GM12878 (cell line): ENCODE data around the gene PLG. TPM values are rescaled to one million over a fixed set of nuclear protein-coding genes. Genes with fewer than 3 reads are reported as not detected.

Source experiments
- ATAC-seq: fragments of 200-7000 bp; cut with Tn5 transposase; 3 replicates; pipeline ENCODE4 v1.9.1; 2020; ENCODE audit warnings: mild to moderate bottlenecking, moderate library complexity
- BruUV-seq: library from RNA; stranded (reverse); fragments of 400-500 nt; replicated peaks from 2 replicates; lab custom pipeline; 2021; lab: Mats Ljungman, UMichigan
- CTCF ChIA-PET: fragments of 300-600 bp; sonication (Branson Sonifier 250); formaldehyde crosslinking; extraction: SDS; loops from one replicate; lab custom pipeline; 2021; ENCODE audit warnings: inconsistent platforms; lab: Yijun Ruan, JAX
- POLR2A ChIA-PET: fragments of 350-600 bp; formaldehyde crosslinking; extraction: SDS; loops from one replicate; lab custom pipeline; 2021; ENCODE audit warnings: inconsistent platforms; lab: Charles Lee
- RAD21 ChIA-PET: fragments of 300-600 bp; sonication (Branson Sonifier 250); formaldehyde crosslinking; loops from one replicate; lab custom pipeline; 2023; ENCODE audit warnings: antibody characterized with exemption; ENCODE audit not compliant: unreplicated experiment; lab: Charles Lee
- SMC1A ChIA-PET: fragments of 300-600 bp; sonication (Branson Sonifier 250); formaldehyde crosslinking; loops from one replicate; lab custom pipeline; 2023; ENCODE audit not compliant: unreplicated experiment, uncharacterized antibody; lab: Charles Lee
- DNase-seq: peaks from one replicate; pipeline ENCODE4 v3.0.0-alpha.2; 2011; ENCODE audit warnings: low read depth, low spot score
- FAIRE-seq: peaks from 3 replicates; lab custom pipeline; 2011; peaks lifted over from hg19 to GRCh38; lab: Jason Lieb, UNC
- H2AFZ ChIP-seq: 2 replicates; pipeline ENCODE4 v1.6.0; 2011; ENCODE audit warnings: low read depth, low read length, control low read depth; ENCODE audit not compliant: control insufficient read depth
- H3K27ac ChIP-seq: 2 replicates; pipeline ENCODE4 v1.5.1; 2011; ENCODE audit warnings: control low read depth; ENCODE audit not compliant: control insufficient read depth, insufficient read depth
- H3K27me3 ChIP-seq, 2 experiments: replicated peaks in 1 of 2; 2 replicates each; pipeline versions ENCODE4 v1.6.0 to v1.6.1; 2011; ENCODE audit warnings: low read length in 1 of 2; ENCODE audit not compliant: control insufficient read depth in 2 of 2, insufficient read depth in 2 of 2
- H3K36me3 ChIP-seq, 2 experiments: 2 replicates each; pipeline ENCODE4 v1.5.1; 2011; ENCODE audit warnings: low read length in 1 of 2; ENCODE audit not compliant: control insufficient read depth in 2 of 2, insufficient read depth in 2 of 2
- H3K4me1 ChIP-seq: 2 replicates; pipeline ENCODE4 v1.6.1; 2011; ENCODE audit warnings: mild to moderate bottlenecking, low read length, moderate library complexity, mixed read lengths; ENCODE audit not compliant: control insufficient read depth, insufficient read depth
- H3K4me2 ChIP-seq: 2 replicates; pipeline ENCODE4 v1.6.0; 2011; ENCODE audit warnings: control low read depth; ENCODE audit not compliant: control insufficient read depth, insufficient read depth
- H3K4me3 ChIP-seq: fragments of 200-600 bp; sonication (generic); 2 replicates; pipeline ENCODE4 v1.5.1; 2016
- H3K79me2 ChIP-seq: 2 replicates; pipeline ENCODE4 v1.6.0; 2011; ENCODE audit warnings: low read length; ENCODE audit not compliant: control insufficient read depth, insufficient read depth
- H3K9ac ChIP-seq: 2 replicates; pipeline ENCODE4 v1.8.0; 2011; ENCODE audit warnings: low read length, control low read depth, mixed read lengths; ENCODE audit not compliant: control insufficient read depth, insufficient read depth
- H3K9me3 ChIP-seq: replicated peaks from 3 replicates; pipeline ENCODE4 v1.5.1; 2011; ENCODE audit warnings: mild to moderate bottlenecking, low read length; ENCODE audit not compliant: control insufficient read depth, insufficient read depth
- H4K20me1 ChIP-seq: 2 replicates; pipeline ENCODE4 v1.6.0; 2011; ENCODE audit not compliant: control insufficient read depth, insufficient read depth
- MTA3 ChIP-seq: IDR thresholded peaks from 2 replicates; pipeline ENCODE4 v1.6.1; 2012; ENCODE audit warnings: low read length, inconsistent platforms, borderline replicate concordance
- NFXL1 ChIP-seq: fragments of 450-650 bp; IDR thresholded peaks from 2 replicates; pipeline ENCODE4 v1.6.1; 2017; ENCODE audit warnings: antibody characterized with exemption, mild to moderate bottlenecking, borderline replicate concordance
- SRF ChIP-seq, 2 experiments: IDR thresholded peaks; 2 replicates each; pipeline ENCODE4 v1.6.1; 2011; ENCODE audit warnings: low read depth in 2 of 2, low read length in 2 of 2, mild to moderate bottlenecking in 1 of 2, moderate library complexity in 1 of 2
- TCF3 ChIP-seq: IDR thresholded peaks from 2 replicates; pipeline ENCODE4 v1.6.1; 2012; ENCODE audit warnings: low read depth, mild to moderate bottlenecking, low read length, borderline replicate concordance; ENCODE audit not compliant: insufficient read depth
- ZZZ3 ChIP-seq: IDR thresholded peaks from 2 replicates; pipeline ENCODE4 v1.6.1; 2011; ENCODE audit warnings: low read depth; ENCODE audit not compliant: control insufficient read depth, insufficient read length
- WGBS: methylation state at CpG from one replicate; pipeline ENCODE4 v1.1.6; 2016; ENCODE audit warnings: low lambda C conversion rate; ENCODE audit not compliant: insufficient replicate concordance, insufficient coverage; ENCODE audit errors: missing lambda C conversion rate; 5-methylcytosine and 5-hydroxymethylcytosine counted together
- in situ Hi-C: fragments of 300-500 bp; cut with MboI; formaldehyde crosslinking; loops from 9 replicates; pipeline ENCODE4 v1.14.3; 2018; ENCODE audit warnings: mixed read lengths
- intact Hi-C: fragments of 100-400 bp; cut with micrococcal nuclease; formaldehyde crosslinking; loops from one replicate; pipeline ENCODE4 v1.14.2; 2022; ENCODE audit not compliant: unreplicated experiment
- polyA plus RNA-seq, 11 experiments: library from polyadenylated mRNA; depleted of rRNA in 4 of 11; unstranded in 6 of 11; stranded (reverse) in 5 of 11; fragments of >200 nt; fragmentation: Nextera tagmentation in 4 of 11; fragmentation: Illumina TruSeq in 1 of 11; extraction: Ambion mirVana in 4 of 11; extraction: Trizol in 1 of 11; gene quantifications; 1 replicate in 1 of 11; 2 replicates in 10 of 11; pipeline versions ENCODE4 v1.2.1 to v1.2.3, GENCODE V29; 2011 to 2016; ENCODE audit warnings: inconsistent platforms in 2 of 11, missing spikeins in 2 of 11, low read depth in 1 of 11
- total RNA-seq, 4 experiments: library from RNA; depleted of rRNA in 3 of 4; stranded (reverse); fragments of >200 nt in 3 of 4; fragmentation: Illumina TruSeq in 1 of 4; extraction: Trizol in 1 of 4; gene quantifications; 2 replicates each; pipeline versions ENCODE4 v1.2.1 to v1.2.3, GENCODE V29; 2013 to 2021
- TF ChIP-seq, protein P1 (sequence below): fragments of 450-650 bp; formaldehyde crosslinking; IDR thresholded peaks from 2 replicates; pipeline ENCODE4 v1.4.0; 2022; ENCODE audit warnings: mild to moderate bottlenecking, moderate library complexity
- TF ChIP-seq, protein P2 (sequence below): IDR thresholded peaks from 2 replicates; pipeline ENCODE4 v1.6.1; 2012; ENCODE audit warnings: low read depth, low read length, improper control_type of control experiment

PLG gene
- total and polyA plus RNA-seq, 10 of the 15 experiments (the other 5 are each of a cell fraction or from before 2014, with no cell fraction given): 0.06 to 3.0 (median 0.97) TPM; not detected in 1

DNA sequence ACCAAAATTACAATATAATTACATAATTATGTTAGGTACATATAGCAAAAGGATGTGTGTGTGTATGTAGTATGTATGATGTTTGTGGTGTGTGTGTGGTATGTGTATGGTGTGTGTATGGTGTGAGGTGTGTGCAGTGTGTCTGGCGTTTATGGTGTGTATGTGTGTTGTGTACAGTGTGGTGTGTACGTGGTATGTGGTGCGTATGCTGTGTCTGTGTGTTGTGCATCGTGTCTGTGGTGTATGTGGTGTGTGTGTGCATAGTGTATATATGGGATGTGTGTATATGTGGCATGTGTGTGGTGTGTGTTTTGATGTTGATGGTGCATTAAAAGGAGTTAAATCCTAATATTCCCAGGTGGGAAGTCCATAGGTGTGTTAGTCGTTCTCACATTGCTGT lies 62.8 kb downstream of the PLG start (continued):
- TF ChIP-seq, protein P1, sequence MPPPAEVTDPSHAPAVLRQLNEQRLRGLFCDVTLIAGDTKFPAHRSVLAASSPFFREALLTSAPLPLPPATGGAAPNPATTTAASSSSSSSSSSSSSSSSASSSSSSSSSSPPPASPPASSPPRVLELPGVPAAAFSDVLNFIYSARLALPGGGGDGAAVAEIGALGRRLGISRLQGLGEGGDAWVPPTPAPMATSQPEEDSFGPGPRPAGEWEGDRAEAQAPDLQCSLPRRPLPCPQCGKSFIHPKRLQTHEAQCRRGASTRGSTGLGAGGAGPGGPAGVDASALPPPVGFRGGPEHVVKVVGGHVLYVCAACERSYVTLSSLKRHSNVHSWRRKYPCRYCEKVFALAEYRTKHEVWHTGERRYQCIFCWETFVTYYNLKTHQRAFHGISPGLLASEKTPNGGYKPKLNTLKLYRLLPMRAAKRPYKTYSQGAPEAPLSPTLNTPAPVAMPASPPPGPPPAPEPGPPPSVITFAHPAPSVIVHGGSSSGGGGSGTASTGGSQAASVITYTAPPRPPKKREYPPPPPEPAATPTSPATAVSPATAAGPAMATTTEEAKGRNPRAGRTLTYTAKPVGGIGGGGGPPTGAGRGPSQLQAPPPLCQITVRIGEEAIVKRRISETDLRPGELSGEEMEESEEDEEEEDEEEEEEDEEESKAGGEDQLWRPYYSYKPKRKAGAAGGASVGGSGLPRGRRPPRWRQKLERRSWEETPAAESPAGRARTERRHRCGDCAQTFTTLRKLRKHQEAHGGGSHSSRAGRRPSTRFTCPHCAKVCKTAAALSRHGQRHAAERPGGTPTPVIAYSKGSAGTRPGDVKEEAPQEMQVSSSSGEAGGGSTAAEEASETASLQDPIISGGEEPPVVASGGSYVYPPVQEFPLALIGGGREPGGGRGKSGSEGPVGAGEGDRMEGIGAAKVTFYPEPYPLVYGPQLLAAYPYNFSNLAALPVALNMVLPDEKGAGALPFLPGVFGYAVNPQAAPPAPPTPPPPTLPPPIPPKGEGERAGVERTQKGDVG: no peak

DNA sequence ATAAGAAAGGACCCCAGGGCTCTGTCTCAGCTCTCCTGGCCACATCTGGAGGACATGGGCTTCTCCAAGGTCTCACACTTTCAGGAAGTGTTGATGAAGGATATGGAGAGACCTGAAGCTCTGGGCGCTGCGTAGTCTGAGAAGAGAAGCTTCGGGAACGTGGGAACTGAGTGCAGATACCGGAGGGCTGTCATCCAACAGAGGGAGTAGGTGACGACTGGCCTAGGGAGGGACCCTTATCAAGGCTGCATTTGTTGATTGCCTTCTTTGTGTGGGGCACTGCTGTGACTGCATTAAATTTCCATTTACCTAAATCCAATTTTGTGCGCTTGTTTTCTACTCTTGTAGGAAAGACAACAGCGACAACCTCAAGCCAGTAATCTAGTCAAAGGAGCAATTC lies 63.4 kb downstream of the PLG start:
- WGBS: 77% methylated on average over 8 of the region's 8 CpGs
- DNase-seq: no peak
- H2AFZ ChIP-seq: no peak overlapping the region

More for the DNA sequence above, 63.4 kb downstream of the PLG start:
- Histone ChIP-seq H3K9me3 (no peaks in the 10 kb centered on the region; the same call in 2 of the 3 replicates), H3K27ac (no peak overlapping the region), H3K36me3 (no peaks in the 10 kb centered on the region), H3K79me2 (no peaks in the 10 kb centered on the region), H3K4me3 (no peak overlapping the region), H4K20me1 (no peaks in the 10 kb centered on the region), H3K9ac (no peak overlapping the region), H3K27me3 (no peaks in the 10 kb centered on the region), H3K4me1 (peaks cover 5% of the 10 kb centered on the region), H3K4me2 (no peak overlapping the region)
- ChIA-PET CTCF (no interaction called here), POLR2A (no interaction called here), SMC1A (interaction anchor here (0.7 kb wide), 1 partner anchor 163 kb away, joined by 3 read pairs; no protein-coding TSS in a partner anchor), RAD21 (no interaction called here)
- TF ChIP-seq TCF3 (no peak), NFXL1 (no peak), SRF (IDR thresholded peaks at IDR 0.05; ENCODE audit: low read depth in 2 of 2, low read length in 2 of 2) (no peak), ZZZ3 (no peak), MTA3 (no peak)
- TF ChIP-seq, protein P2, sequence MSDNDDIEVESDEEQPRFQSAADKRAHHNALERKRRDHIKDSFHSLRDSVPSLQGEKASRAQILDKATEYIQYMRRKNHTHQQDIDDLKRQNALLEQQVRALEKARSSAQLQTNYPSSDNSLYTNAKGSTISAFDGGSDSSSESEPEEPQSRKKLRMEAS: no peak
- no peak for ATAC-seq
- intact Hi-C loops (loop anchor here (5.0 kb wide), 1 partner anchor 243 kb away; no protein-coding TSS in a partner anchor), in situ Hi-C loops (no loop called here)
- no peak for FAIRE-seq
- BruUV-seq: no TSS peak
